ENCODE data around the gene DEK. TPM values are rescaled to one million over a fixed set of nuclear protein-coding genes. Genes with fewer than 3 reads are reported as not detected.
A peak's percentile ranks its signal among the peaks of the same experiment; 100 is the strongest.

DEK gene
- total and polyA plus RNA-seq, 2 of the 13 experiments (the other 11 are each of a cell fraction or from before 2014, with no cell fraction given) = 53.2 to 276 TPM

DNA sequence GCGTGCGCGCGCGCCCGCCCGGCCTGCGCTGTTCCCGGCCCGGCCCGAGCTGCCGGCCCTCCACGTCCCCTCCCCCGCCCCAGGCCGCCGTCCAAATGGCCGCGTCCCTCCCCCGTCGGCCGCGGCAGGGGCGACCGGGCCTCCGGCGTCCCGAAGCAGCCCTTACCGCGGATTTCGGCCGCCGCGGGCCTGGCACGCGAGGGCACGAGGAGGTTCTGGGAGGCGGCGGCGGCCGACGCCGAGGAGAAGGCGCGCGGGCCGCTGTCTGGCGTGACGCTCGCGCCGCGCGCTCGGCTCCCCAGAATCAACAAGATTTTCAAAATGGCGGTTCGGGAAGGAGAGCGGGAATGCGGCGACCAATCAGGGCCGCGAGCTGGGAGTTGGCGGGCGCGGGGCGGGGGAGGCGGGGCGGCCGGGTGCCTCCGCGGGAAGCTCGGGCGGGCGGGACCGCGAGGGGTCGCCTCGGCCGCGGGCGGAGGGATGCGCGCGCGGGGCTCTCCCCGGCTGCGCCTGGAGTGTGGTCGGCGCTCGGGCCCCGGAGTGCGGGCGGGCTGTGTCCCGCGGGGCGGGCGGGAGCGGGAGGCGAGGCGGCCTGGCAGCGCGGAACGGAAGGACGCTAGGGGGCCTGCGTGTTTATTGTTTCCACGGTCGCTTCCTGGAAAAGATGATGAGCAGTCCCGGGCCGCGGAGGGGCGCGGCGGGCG lies at the start of gene DEK (continued):
- TF ChIP-seq, protein P1, sequence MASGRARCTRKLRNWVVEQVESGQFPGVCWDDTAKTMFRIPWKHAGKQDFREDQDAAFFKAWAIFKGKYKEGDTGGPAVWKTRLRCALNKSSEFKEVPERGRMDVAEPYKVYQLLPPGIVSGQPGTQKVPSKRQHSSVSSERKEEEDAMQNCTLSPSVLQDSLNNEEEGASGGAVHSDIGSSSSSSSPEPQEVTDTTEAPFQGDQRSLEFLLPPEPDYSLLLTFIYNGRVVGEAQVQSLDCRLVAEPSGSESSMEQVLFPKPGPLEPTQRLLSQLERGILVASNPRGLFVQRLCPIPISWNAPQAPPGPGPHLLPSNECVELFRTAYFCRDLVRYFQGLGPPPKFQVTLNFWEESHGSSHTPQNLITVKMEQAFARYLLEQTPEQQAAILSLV (CRISPR knock-in tag; IDR thresholded peaks at IDR 0.05; ENCODE audit: borderline replicate concordance) = peak; percentile 71; the same call in 1 of the 2 replicates
- TF ChIP-seq SRF (IDR thresholded peaks at IDR 0.05; ENCODE audit: low read depth, low read length) (no peak), ZMYM2 (CRISPR knock-in tag; IDR thresholded peaks at IDR 0.05) (0 out of 2 replicates have a peak, but pooled peaks have one; percentile 20), TEAD3 (CRISPR knock-in tag; optimal IDR thresholded peaks at IDR 0.05; ENCODE audit: borderline replicate concordance) (no peak), RELA (CRISPR knock-in tag; IDR thresholded peaks at IDR 0.05) (no peak; the same call in 1 of the 2 replicates), BRCA1 (CRISPR knock-in tag; IDR thresholded peaks at IDR 0.05) (no peak), EEA1 (CRISPR knock-in tag; IDR thresholded peaks at IDR 0.05; ENCODE audit: borderline replicate concordance) (peak; percentile 64), ZZZ3 (CRISPR knock-in tag; IDR thresholded peaks at IDR 0.05; ENCODE audit: borderline replicate concordance) (no peak), SMAD9 (CRISPR knock-in tag; IDR thresholded peaks at IDR 0.05) (no peak), RFX1 (IDR thresholded peaks at IDR 0.05) (no peak), RFXAP (CRISPR knock-in tag; IDR thresholded peaks at IDR 0.05; ENCODE audit: borderline replicate concordance) (no peak), ESRRA (CRISPR knock-in tag; IDR thresholded peaks at IDR 0.05; ENCODE audit: low read depth) (no peak), ZBTB1 (CRISPR knock-in tag; IDR thresholded peaks at IDR 0.05; ENCODE audit: borderline replicate concordance) (no peak), HNRNPUL1 (IDR thresholded peaks at IDR 0.05; ENCODE audit: low read depth, low read length) (no peak), ZNF777 (CRISPR knock-in tag; IDR thresholded peaks at IDR 0.05) (no peak; the same call in none of the 2 replicates), RBM39 (IDR thresholded peaks at IDR 0.05; ENCODE audit: low read depth, low read length, poor library complexity, severe bottlenecking) (peak; percentile 52), ZNF367 (CRISPR knock-in tag; IDR thresholded peaks at IDR 0.05; ENCODE audit: borderline replicate concordance) (0 out of 2 replicates have a peak, but pooled peaks have one; percentile 55), ONECUT2 (CRISPR knock-in tag; IDR thresholded peaks at IDR 0.05) (no peak; the same call in 1 of the 2 replicates), SOX13 (IDR thresholded peaks at IDR 0.05) (no peak), SOX13 (CRISPR knock-in tag; conservative IDR thresholded peaks at IDR 0.05 in 1 of 2, IDR thresholded peaks at IDR 0.05 in 1 of 2) (no peak), ZMYM3 (CRISPR knock-in tag; IDR thresholded peaks at IDR 0.05) (no peak)
- TF ChIP-seq, protein P2, sequence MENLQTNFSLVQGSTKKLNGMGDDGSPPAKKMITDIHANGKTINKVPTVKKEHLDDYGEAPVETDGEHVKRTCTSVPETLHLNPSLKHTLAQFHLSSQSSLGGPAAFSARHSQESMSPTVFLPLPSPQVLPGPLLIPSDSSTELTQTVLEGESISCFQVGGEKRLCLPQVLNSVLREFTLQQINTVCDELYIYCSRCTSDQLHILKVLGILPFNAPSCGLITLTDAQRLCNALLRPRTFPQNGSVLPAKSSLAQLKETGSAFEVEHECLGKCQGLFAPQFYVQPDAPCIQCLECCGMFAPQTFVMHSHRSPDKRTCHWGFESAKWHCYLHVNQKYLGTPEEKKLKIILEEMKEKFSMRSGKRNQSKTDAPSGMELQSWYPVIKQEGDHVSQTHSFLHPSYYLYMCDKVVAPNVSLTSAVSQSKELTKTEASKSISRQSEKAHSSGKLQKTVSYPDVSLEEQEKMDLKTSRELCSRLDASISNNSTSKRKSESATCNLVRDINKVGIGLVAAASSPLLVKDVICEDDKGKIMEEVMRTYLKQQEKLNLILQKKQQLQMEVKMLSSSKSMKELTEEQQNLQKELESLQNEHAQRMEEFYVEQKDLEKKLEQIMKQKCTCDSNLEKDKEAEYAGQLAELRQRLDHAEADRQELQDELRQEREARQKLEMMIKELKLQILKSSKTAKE (CRISPR knock-in tag; IDR thresholded peaks at IDR 0.05; ENCODE audit: borderline replicate concordance) = no peak
- TF ChIP-seq, protein P3, sequence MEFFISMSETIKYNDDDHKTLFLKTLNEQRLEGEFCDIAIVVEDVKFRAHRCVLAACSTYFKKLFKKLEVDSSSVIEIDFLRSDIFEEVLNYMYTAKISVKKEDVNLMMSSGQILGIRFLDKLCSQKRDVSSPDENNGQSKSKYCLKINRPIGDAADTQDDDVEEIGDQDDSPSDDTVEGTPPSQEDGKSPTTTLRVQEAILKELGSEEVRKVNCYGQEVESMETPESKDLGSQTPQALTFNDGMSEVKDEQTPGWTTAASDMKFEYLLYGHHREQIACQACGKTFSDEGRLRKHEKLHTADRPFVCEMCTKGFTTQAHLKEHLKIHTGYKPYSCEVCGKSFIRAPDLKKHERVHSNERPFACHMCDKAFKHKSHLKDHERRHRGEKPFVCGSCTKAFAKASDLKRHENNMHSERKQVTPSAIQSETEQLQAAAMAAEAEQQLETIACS (CRISPR knock-in tag; IDR thresholded peaks at IDR 0.05) = peak; percentile 70
- TF ChIP-seq, protein P4, sequence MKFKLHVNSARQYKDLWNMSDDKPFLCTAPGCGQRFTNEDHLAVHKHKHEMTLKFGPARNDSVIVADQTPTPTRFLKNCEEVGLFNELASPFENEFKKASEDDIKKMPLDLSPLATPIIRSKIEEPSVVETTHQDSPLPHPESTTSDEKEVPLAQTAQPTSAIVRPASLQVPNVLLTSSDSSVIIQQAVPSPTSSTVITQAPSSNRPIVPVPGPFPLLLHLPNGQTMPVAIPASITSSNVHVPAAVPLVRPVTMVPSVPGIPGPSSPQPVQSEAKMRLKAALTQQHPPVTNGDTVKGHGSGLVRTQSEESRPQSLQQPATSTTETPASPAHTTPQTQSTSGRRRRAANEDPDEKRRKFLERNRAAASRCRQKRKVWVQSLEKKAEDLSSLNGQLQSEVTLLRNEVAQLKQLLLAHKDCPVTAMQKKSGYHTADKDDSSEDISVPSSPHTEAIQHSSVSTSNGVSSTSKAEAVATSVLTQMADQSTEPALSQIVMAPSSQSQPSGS (CRISPR knock-in tag; IDR thresholded peaks at IDR 0.05) = no peak; the same call in 1 of the 2 replicates
- TF ChIP-seq, protein P5, sequence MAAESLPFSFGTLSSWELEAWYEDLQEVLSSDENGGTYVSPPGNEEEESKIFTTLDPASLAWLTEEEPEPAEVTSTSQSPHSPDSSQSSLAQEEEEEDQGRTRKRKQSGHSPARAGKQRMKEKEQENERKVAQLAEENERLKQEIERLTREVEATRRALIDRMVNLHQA (CRISPR knock-in tag; IDR thresholded peaks at IDR 0.05) = no peak
